Thymus (tissue), 11 donors: Measurements from ENCODE around the gene ABHD8. TPM values are rescaled to one million over a fixed set of nuclear protein-coding genes. Genes with fewer than 3 reads are reported as not detected.

Experiments used
- DNase-seq, 9 donors: peaks; one replicate each; pipeline ENCODE4 v3.0.0-alpha.2; 2013; ENCODE audit warnings: low spot score in 9 of 9, low read depth in 6 of 9, missing footprints in 1 of 9
- H3K27ac ChIP-seq, 2 donors: one replicate each; pipeline ENCODE4 v1.5.1; 2013; ENCODE audit warnings: control low read depth in 1 of 2, low read depth in 1 of 2, low read length in 1 of 2, mild to moderate bottlenecking in 1 of 2, moderate library complexity in 1 of 2
- H3K27me3 ChIP-seq, 2 donors: one replicate each; pipeline ENCODE4 v1.5.1; 2013; ENCODE audit warnings: low read length in 1 of 2; ENCODE audit not compliant: control insufficient read depth in 2 of 2, insufficient read depth in 1 of 2
- H3K36me3 ChIP-seq, 2 donors: one replicate each; pipeline ENCODE4 v1.5.1; 2013; ENCODE audit warnings: low read length in 1 of 2, mild to moderate bottlenecking in 1 of 2, moderate library complexity in 1 of 2; ENCODE audit not compliant: control insufficient read depth in 2 of 2, insufficient read depth in 2 of 2
- H3K4me1 ChIP-seq, 2 donors: one replicate each; pipeline ENCODE4 v1.5.1; 2013; ENCODE audit warnings: low read length in 2 of 2; ENCODE audit not compliant: control insufficient read depth in 2 of 2, insufficient read depth in 2 of 2
- H3K4me3 ChIP-seq, 2 donors: one replicate each; pipeline ENCODE4 v1.5.1; 2013; ENCODE audit warnings: low read length in 2 of 2, control low read depth in 1 of 2, mild to moderate bottlenecking in 1 of 2
- H3K9me3 ChIP-seq, 2 donors: one replicate each; pipeline ENCODE4 v1.5.1; 2013; ENCODE audit warnings: low read length in 1 of 2, mild to moderate bottlenecking in 1 of 2; ENCODE audit not compliant: control insufficient read depth in 2 of 2, insufficient read depth in 1 of 2
- WGBS: extraction: QIAGEN DNeasy Blood & Tissue Kit; methylation state at CpG from one replicate; pipeline ENCODE4 v1.1.7; 2013; 5-methylcytosine and 5-hydroxymethylcytosine counted together
- polyA plus RNA-seq: library from polyadenylated mRNA; stranded (reverse); fragments of 200-250 nt; gene quantifications from one replicate; pipeline ENCODE4 v1.2.3, GENCODE V29; 2013
- total RNA-seq: library from RNA; stranded (reverse); fragments of 120-200 nt; gene quantifications from one replicate; pipeline ENCODE4 v1.2.4, GENCODE V29; 2013
- donor health status: healthy.

Gene ABHD8
- total and polyA plus RNA-seq, 2 donors = 9.7 to 10.3 TPM

GRCh38 chr19:17243830-17244617 lies 59.2 kb downstream of the ABHD8 start:
- 72% methylated on average over 52 of the region's 52 CpGs for WGBS
- H3K9me3 ChIP-seq = peaks cover 0 to 8% of the 10 kb centered on the region in 2 donors
- DNase-seq = no peak
- H3K4me1 ChIP-seq = peaks cover 4 to 15% of the 10 kb centered on the region in 2 donors
- H3K27ac ChIP-seq = peak overlapping the region in 1 of 2 donors; percentile 42
- peak overlapping the region; percentile 33 to 72 for H3K4me3 ChIP-seq
- peaks cover 36 to 66% of the 10 kb centered on the region in 2 donors for H3K27me3 ChIP-seq
- no peaks in the 10 kb centered on the region for H3K36me3 ChIP-seq

- H3K27ac ChIP-seq = no peak overlapping the region
- H3K4me1 ChIP-seq = peaks cover 4 to 15% of the 10 kb centered on the region in 2 donors
- H3K4me3 ChIP-seq = peak overlapping the region in 1 of 2 donors; percentile 33
- whole genome bisulfite sequencing = 93% methylated on average over 8 of the region's 8 CpGs
- no peaks in the 10 kb centered on the region for H3K36me3 ChIP-seq
- H3K27me3 ChIP-seq = peaks cover 36 to 62% of the 10 kb centered on the region in 2 donors
- peaks cover 0 to 8% of the 10 kb centered on the region in 2 donors for H3K9me3 ChIP-seq
- DNase-seq = no peak
Measured at GRCh38 chr19:17243211-17243829, 59.9 kb downstream of the ABHD8 start.

- Histone ChIP-seq H3K9me3 (peaks cover 0 to 8% of the 10 kb centered on the region in 2 donors), H3K4me3 (no peak overlapping the region), H3K27me3 (peaks cover 36 to 55% of the 10 kb centered on the region in 2 donors), H3K27ac (no peak overlapping the region), H3K4me1 (peaks cover 4 to 15% of the 10 kb centered on the region in 2 donors), H3K36me3 (no peaks in the 10 kb centered on the region)
- 81% methylated on average over 8 of the region's 8 CpGs for WGBS
- DNase-seq = no peak
Measured at GRCh38 chr19:17242431-17243208, 60.6 kb downstream of the ABHD8 start.

Other genes starting within 250 kb of the ABHD8 start
- gene HAUS8, start 228.0 kb downstream of the ABHD8 start, total RNA-seq = 12.8 TPM
- 19.5 TPM for gene HAUS8, start 228.0 kb downstream of the ABHD8 start, polyA plus RNA-seq
- 28.2 TPM for gene MYO9B, start 227.6 kb downstream of the ABHD8 start, total RNA-seq
- 103 TPM for gene MYO9B, start 227.6 kb downstream of the ABHD8 start, polyA plus RNA-seq
- gene USE1, start 88.1 kb downstream of the ABHD8 start, total RNA-seq = 21.3 TPM
- 52.9 TPM for gene USE1, start 88.1 kb downstream of the ABHD8 start, polyA plus RNA-seq
- 6.2 TPM for gene OCEL1, start 77.2 kb downstream of the ABHD8 start, total RNA-seq
- gene OCEL1, start 77.2 kb downstream of the ABHD8 start, polyA plus RNA-seq = 24.8 TPM
- 9.4 TPM for gene NR2F6, start 57.5 kb downstream of the ABHD8 start, total RNA-seq
- gene NR2F6, start 57.5 kb downstream of the ABHD8 start, polyA plus RNA-seq = 15.0 TPM
- gene USHBP1, start 38.7 kb downstream of the ABHD8 start, total RNA-seq = 0.76 TPM
- 4.4 TPM for gene USHBP1, start 38.7 kb downstream of the ABHD8 start, polyA plus RNA-seq
- 97.0 TPM for gene BABAM1, start 36.0 kb downstream of the ABHD8 start, total RNA-seq
- gene BABAM1, start 36.0 kb downstream of the ABHD8 start, polyA plus RNA-seq = 94.4 TPM
- gene ANKLE1, start 21.5 kb downstream of the ABHD8 start, total RNA-seq = 1.6 TPM
- gene ANKLE1, start 21.5 kb downstream of the ABHD8 start, polyA plus RNA-seq = 0.64 TPM
- gene MRPL34, start 2.4 kb upstream of the ABHD8 start, total RNA-seq = 78.3 TPM
- 123 TPM for gene MRPL34, start 2.4 kb upstream of the ABHD8 start, polyA plus RNA-seq
- 23.5 TPM for gene DDA1, start 6.1 kb upstream of the ABHD8 start, total RNA-seq
- gene DDA1, start 6.1 kb upstream of the ABHD8 start, polyA plus RNA-seq = 51.7 TPM
- 2.2 TPM for gene ANO8, start 31.4 kb upstream of the ABHD8 start, total RNA-seq
- gene ANO8, start 31.4 kb upstream of the ABHD8 start, polyA plus RNA-seq = 13.5 TPM
- 8.9 TPM for gene GTPBP3, start 34.1 kb upstream of the ABHD8 start, total RNA-seq
- 17.4 TPM for gene GTPBP3, start 34.1 kb upstream of the ABHD8 start, polyA plus RNA-seq
- gene PLVAP, start 73.9 kb upstream of the ABHD8 start, total RNA-seq = 11.7 TPM
- 57.1 TPM for gene PLVAP, start 73.9 kb upstream of the ABHD8 start, polyA plus RNA-seq
- gene CCDC194, start 90.8 kb upstream of the ABHD8 start, total RNA-seq = 0.28 TPM
- gene CCDC194, start 90.8 kb upstream of the ABHD8 start, polyA plus RNA-seq = 0.55 TPM
- gene BST2, start 102.2 kb upstream of the ABHD8 start, total RNA-seq = 107 TPM
- gene BST2, start 102.2 kb upstream of the ABHD8 start, polyA plus RNA-seq = 221 TPM
- gene MVB12A, start 116.6 kb upstream of the ABHD8 start, total RNA-seq = 27.8 TPM
- gene MVB12A, start 116.6 kb upstream of the ABHD8 start, polyA plus RNA-seq = 56.8 TPM
- 0.19 TPM for gene TMEM221, start 145.2 kb upstream of the ABHD8 start, total RNA-seq
- 3.2 TPM for gene TMEM221, start 145.2 kb upstream of the ABHD8 start, polyA plus RNA-seq
- gene NXNL1, start 157.5 kb upstream of the ABHD8 start, total RNA-seq = not detected
- not detected for gene NXNL1, start 157.5 kb upstream of the ABHD8 start, polyA plus RNA-seq
- 2.0 TPM for gene SLC27A1, start 167.1 kb upstream of the ABHD8 start, total RNA-seq
- gene SLC27A1, start 167.1 kb upstream of the ABHD8 start, polyA plus RNA-seq = 11.9 TPM
- gene PGLS, start 208.2 kb upstream of the ABHD8 start, total RNA-seq = 62.6 TPM
- 73.5 TPM for gene PGLS, start 208.2 kb upstream of the ABHD8 start, polyA plus RNA-seq